Mucosa of rectum (tissue), 2 donors: Measurements from ENCODE around the gene ADD2.

Experiments
- H3K27ac ChIP-seq, 2 donors: one replicate each; pipeline ENCODE4 v1.7.0; 2013; ENCODE audit warnings: inconsistent platforms in 2 of 2, low read depth in 2 of 2, low read length in 2 of 2
- H3K27me3 ChIP-seq, 2 donors: one replicate each; pipeline ENCODE4 v1.7.0; 2013; ENCODE audit warnings: low read length in 2 of 2; ENCODE audit not compliant: control insufficient read depth in 2 of 2, insufficient read depth in 2 of 2
- H3K36me3 ChIP-seq, 2 donors: one replicate each; pipeline ENCODE4 v1.7.0; 2013; ENCODE audit warnings: low read length in 2 of 2; ENCODE audit not compliant: control insufficient read depth in 2 of 2, insufficient read depth in 2 of 2
- H3K4me1 ChIP-seq, 2 donors: one replicate each; pipeline ENCODE4 v1.7.0; 2013; ENCODE audit warnings: low read length in 2 of 2, mild to moderate bottlenecking in 1 of 2; ENCODE audit not compliant: control insufficient read depth in 2 of 2, insufficient read depth in 2 of 2
- H3K4me3 ChIP-seq, 2 donors: one replicate each; pipeline ENCODE4 v1.7.0; 2013; ENCODE audit warnings: low read length in 2 of 2
- H3K9ac ChIP-seq, 2 donors: one replicate each; pipeline ENCODE4 v1.7.0; 2013; ENCODE audit warnings: low read length in 2 of 2, low read depth in 1 of 2, mild to moderate bottlenecking in 1 of 2
- H3K9me3 ChIP-seq, 2 donors: one replicate each; pipeline ENCODE4 v1.7.0; 2013; ENCODE audit warnings: low read length in 2 of 2; ENCODE audit not compliant: control insufficient read depth in 2 of 2
- donor health status: healthy.
- donor health status: Normal muscosa, but diverticular disease.

ADD2 gene

GRCh38 chr2:70785137-70785911, 17.3 kb upstream of the ADD2 start:
- H3K27me3 ChIP-seq: peaks cover 15 to 24% of the 10 kb centered on the region in 2 donors
- no peaks in the 10 kb centered on the region for H3K36me3 ChIP-seq
- no peaks in the 10 kb centered on the region for H3K9me3 ChIP-seq
- H3K4me3 ChIP-seq: no peak overlapping the region
- no peaks in the 10 kb centered on the region for H3K4me1 ChIP-seq
- no peak overlapping the region for H3K27ac ChIP-seq
- no peak overlapping the region for H3K9ac ChIP-seq

DNA sequence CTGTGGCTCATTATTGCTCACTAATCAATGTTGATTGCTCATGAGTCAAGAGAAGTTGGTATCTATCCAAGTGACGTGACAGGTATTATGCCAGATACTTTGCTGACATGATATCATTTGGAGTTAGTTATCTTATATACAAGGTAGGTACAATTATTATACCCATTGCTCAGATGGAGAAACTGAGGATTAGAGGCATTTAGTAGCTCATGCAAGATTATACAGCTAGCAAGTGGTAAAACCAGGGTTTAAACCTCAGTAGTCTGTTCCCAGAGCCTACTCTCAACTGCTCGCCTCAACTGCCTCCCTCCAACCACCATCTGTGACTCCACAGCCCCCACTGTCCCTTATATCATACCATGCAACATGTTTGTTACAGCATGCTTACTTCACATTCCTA, 16.3 kb upstream of the ADD2 start:
- Histone ChIP-seq H3K9me3 (no peaks in the 10 kb centered on the region), H3K9ac (no peak overlapping the region), H3K27me3 (peaks cover 11 to 18% of the 10 kb centered on the region in 2 donors), H3K27ac (no peak overlapping the region), H3K4me3 (no peak overlapping the region), H3K4me1 (no peaks in the 10 kb centered on the region), H3K36me3 (no peaks in the 10 kb centered on the region)

GRCh38 chr2:70779911-70780545, 12.0 kb upstream of the ADD2 start:
- no peak overlapping the region for H3K27ac ChIP-seq

DNA sequence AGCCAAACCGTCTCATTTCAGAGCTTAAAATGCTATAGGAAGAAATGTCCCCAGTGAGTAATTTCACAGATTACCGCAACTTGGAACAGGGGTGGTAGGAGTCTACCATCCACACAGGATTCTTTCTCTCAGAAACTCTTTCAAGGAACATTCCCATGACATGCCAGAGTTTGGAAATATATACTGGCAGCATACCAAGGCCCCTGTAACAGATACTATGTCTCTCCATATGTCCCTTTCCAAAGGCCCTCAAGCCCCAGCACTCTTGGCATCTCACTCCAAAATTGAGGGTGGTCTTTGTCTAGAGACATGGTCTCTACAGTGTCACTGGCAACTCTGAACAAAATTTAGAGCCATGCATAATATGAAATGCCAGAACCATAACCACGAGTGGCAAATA, 11.5 kb upstream of the ADD2 start:
- peaks cover 6 to 16% of the 10 kb centered on the region in 2 donors for H3K27me3 ChIP-seq
- no peaks in the 10 kb centered on the region for H3K9me3 ChIP-seq
- H3K9ac ChIP-seq: no peak overlapping the region
- H3K4me3 ChIP-seq: no peak overlapping the region
- H3K27ac ChIP-seq: no peak overlapping the region
- H3K36me3 ChIP-seq: no peaks in the 10 kb centered on the region
- no peaks in the 10 kb centered on the region for H3K4me1 ChIP-seq

More at GRCh38 chr2:70779911-70780545, 12.0 kb upstream of the ADD2 start:
- H3K9me3 ChIP-seq: no peaks in the 10 kb centered on the region
- H3K9ac ChIP-seq: no peak overlapping the region
- H3K4me3 ChIP-seq: no peak overlapping the region
- H3K27me3 ChIP-seq: peaks cover 6 to 16% of the 10 kb centered on the region in 2 donors
- no peaks in the 10 kb centered on the region for H3K36me3 ChIP-seq
- H3K4me1 ChIP-seq: no peaks in the 10 kb centered on the region

- Histone ChIP-seq H3K36me3 (no peaks in the 10 kb centered on the region), H3K9ac (no peak overlapping the region), H3K9me3 (no peaks in the 10 kb centered on the region), H3K4me1 (no peaks in the 10 kb centered on the region), H3K4me3 (no peak overlapping the region), H3K27me3 (peaks cover 11 to 16% of the 10 kb centered on the region in 2 donors), H3K27ac (no peak overlapping the region)
These were observed 10.7 kb upstream of the ADD2 start for GRCh38 chr2:70778676-70779075.

- Histone ChIP-seq H3K27ac (no peak overlapping the region), H3K4me1 (no peaks in the 10 kb centered on the region), H3K9me3 (no peaks in the 10 kb centered on the region), H3K9ac (no peak overlapping the region), H3K27me3 (peaks cover 16% of the 10 kb centered on the region in 2 donors), H3K36me3 (no peaks in the 10 kb centered on the region), H3K4me3 (no peak overlapping the region)
These were observed 9.4 kb upstream of the ADD2 start for GRCh38 chr2:70777450-70777849.

DNA sequence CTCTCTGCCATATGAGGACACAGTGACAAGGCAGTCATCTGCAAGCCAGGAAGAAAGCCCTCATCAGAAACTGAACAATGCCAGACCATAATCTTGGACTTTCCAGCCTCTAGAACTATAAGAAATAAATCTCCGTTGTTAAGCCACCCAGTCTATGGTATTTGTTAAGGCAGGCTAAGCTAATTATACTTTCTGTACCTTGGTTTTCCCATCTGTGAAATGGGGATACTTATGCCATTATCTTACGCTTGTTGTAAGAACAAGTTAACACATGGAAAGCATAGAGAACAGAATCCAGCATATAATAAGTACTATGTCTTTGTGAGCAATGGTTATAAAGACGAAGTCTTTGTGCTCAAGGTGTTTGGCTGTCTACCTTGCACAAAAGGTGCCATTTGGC, 8.3 kb upstream of the ADD2 start:
- no peaks in the 10 kb centered on the region for H3K36me3 ChIP-seq
- no peak overlapping the region for H3K9ac ChIP-seq
- no peak overlapping the region for H3K4me3 ChIP-seq
- H3K27ac ChIP-seq: no peak overlapping the region
- peaks cover 16 to 20% of the 10 kb centered on the region in 2 donors for H3K27me3 ChIP-seq
- H3K9me3 ChIP-seq: no peaks in the 10 kb centered on the region
- no peaks in the 10 kb centered on the region for H3K4me1 ChIP-seq

- no peak overlapping the region for H3K4me3 ChIP-seq
- no peak overlapping the region for H3K27ac ChIP-seq
- H3K27me3 ChIP-seq: peaks cover 13 to 16% of the 10 kb centered on the region in 2 donors
- H3K9me3 ChIP-seq: no peaks in the 10 kb centered on the region
- H3K4me1 ChIP-seq: no peaks in the 10 kb centered on the region
- H3K36me3 ChIP-seq: no peaks in the 10 kb centered on the region
- no peak overlapping the region for H3K9ac ChIP-seq
These were observed 7.1 kb upstream of the ADD2 start for GRCh38 chr2:70775141-70775540.

DNA sequence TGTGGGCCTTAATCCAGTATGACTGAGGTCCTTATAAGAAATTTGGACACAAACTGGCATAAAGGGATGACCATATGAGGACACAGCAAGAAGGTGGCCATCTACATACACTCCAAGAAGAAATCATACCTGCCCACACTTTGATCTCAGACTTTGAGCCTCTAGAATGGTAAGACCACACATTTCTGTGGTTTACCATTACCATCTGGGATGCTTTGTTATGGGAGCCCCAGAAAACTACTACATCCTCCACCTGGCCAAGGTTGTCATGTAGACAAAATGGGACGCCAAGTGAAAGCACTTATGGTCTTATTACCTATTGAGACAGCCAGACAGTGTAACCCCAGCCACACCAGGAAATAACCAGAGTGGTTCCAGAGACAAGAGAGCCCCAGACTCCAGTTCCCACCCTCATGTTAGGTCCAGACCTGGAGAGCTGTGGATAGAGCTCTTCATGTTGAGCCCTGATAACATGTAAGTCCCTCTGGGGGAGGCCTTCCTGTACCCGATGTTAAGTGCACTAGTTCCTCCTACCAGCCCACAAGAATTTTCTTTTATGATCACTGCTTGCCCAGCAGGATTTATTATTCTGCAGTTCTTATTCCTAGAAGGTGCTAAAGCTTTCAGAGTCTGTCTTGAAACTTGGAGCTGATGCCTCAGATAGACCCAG, 4.6 kb upstream of the ADD2 start:
- H3K4me3 ChIP-seq: no peak overlapping the region
- H3K27me3 ChIP-seq: peaks cover 19 to 24% of the 10 kb centered on the region in 2 donors
- H3K9ac ChIP-seq: no peak overlapping the region
- H3K9me3 ChIP-seq: no peaks in the 10 kb centered on the region
- no peak overlapping the region for H3K27ac ChIP-seq
- peaks cover 0 to 1% of the 10 kb centered on the region in 2 donors for H3K4me1 ChIP-seq
- no peaks in the 10 kb centered on the region for H3K36me3 ChIP-seq

GRCh38 chr2:70771446-70771845, 3.4 kb upstream of the ADD2 start:
- H3K4me3 ChIP-seq: no peak overlapping the region
- peaks cover 26 to 29% of the 10 kb centered on the region in 2 donors for H3K27me3 ChIP-seq
- H3K9me3 ChIP-seq: no peaks in the 10 kb centered on the region
- H3K27ac ChIP-seq: no peak overlapping the region
- no peaks in the 10 kb centered on the region for H3K36me3 ChIP-seq
- no peak overlapping the region for H3K9ac ChIP-seq
- H3K4me1 ChIP-seq: peaks cover 3 to 6% of the 10 kb centered on the region in 2 donors
